Measurements from ENCODE around the gene MAP6D1. TPM values are rescaled to one million over a fixed set of nuclear protein-coding genes. Genes with fewer than 3 reads are reported as not detected.

Gene MAP6D1
- total RNA-seq, 1 donor from 2014 or later, result not detected

DNA sequence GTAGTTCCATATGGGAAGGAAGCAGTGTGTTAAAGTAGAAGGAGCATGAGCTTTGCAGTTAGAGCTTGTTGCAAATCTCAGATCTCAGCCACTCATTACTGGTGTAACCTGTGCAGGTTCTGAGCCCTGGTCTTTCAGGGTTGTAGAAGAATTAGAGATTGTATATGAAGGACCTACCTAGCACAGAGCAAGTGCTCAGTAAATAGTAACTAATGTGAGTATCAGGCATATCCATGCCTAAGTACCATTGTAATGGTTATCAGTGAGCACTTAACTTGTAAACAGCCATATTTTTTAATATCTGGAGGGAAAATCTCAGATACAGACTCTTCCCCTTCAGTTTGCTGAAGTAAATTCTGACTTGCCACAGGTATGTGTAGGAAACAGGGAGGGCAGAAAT is 59.3 kb downstream of the MAP6D1 start:
- Histone ChIP-seq H3K4me3 (no peak overlapping the region), H3K27me3 (no peaks in the 10 kb centered on the region), H3K9me3 (no peaks in the 10 kb centered on the region), H3K27ac (no peak overlapping the region), H3K4me1 (no peaks in the 10 kb centered on the region), H3K36me3 (peaks cover 15 to 32% of the 10 kb centered on the region in 2 donors)
- TF ChIP-seq, protein P1, sequence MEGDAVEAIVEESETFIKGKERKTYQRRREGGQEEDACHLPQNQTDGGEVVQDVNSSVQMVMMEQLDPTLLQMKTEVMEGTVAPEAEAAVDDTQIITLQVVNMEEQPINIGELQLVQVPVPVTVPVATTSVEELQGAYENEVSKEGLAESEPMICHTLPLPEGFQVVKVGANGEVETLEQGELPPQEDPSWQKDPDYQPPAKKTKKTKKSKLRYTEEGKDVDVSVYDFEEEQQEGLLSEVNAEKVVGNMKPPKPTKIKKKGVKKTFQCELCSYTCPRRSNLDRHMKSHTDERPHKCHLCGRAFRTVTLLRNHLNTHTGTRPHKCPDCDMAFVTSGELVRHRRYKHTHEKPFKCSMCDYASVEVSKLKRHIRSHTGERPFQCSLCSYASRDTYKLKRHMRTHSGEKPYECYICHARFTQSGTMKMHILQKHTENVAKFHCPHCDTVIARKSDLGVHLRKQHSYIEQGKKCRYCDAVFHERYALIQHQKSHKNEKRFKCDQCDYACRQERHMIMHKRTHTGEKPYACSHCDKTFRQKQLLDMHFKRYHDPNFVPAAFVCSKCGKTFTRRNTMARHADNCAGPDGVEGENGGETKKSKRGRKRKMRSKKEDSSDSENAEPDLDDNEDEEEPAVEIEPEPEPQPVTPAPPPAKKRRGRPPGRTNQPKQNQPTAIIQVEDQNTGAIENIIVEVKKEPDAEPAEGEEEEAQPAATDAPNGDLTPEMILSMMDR (IDR thresholded peaks at IDR 0.05), result no peak
- intact Hi-C loops (cut with DNase I), result loop anchor here (2.0 kb wide), 1 partner anchor 297 kb away; no protein-coding TSS in a partner anchor
- no peak for DNase-seq (ENCODE audit: low spot score in 2 of 2)

Other genes starting within 250 kb of the MAP6D1 start
- gene KLHL24, start 190.0 kb downstream of the MAP6D1 start, total RNA-seq, result 26.6 TPM
- gene YEATS2, start 127.8 kb downstream of the MAP6D1 start, total RNA-seq, result 29.2 TPM
- 14.3 TPM for gene PARL, start 59.3 kb upstream of the MAP6D1 start, total RNA-seq
- gene ABCC5, start 192.3 kb upstream of the MAP6D1 start, total RNA-seq, result 16.2 TPM
- not detected for gene HTR3D, start 206.2 kb upstream of the MAP6D1 start, total RNA-seq
- not detected for gene HTR3C, start 227.5 kb upstream of the MAP6D1 start, total RNA-seq